HUES64 (cell line): Measurements from ENCODE around the gene HNRNPF.

Source experiments
- H3K27ac ChIP-seq: 2 replicates; pipeline ENCODE4 v1.7.0; 2013; ENCODE audit warnings: low read depth, low read length, inconsistent platforms
- H3K27me3 ChIP-seq: 2 replicates; pipeline ENCODE4 v1.6.1; 2013; ENCODE audit warnings: mild to moderate bottlenecking, low read length; ENCODE audit not compliant: insufficient read depth
- H3K36me3 ChIP-seq: 2 replicates; pipeline ENCODE4 v1.6.1; 2013; ENCODE audit warnings: mild to moderate bottlenecking, low read length; ENCODE audit not compliant: insufficient read depth
- H3K4me1 ChIP-seq: 2 replicates; pipeline ENCODE4 v1.6.1; 2013; ENCODE audit warnings: mild to moderate bottlenecking, low read length, moderate library complexity; ENCODE audit not compliant: insufficient read depth
- H3K4me3 ChIP-seq: 2 replicates; pipeline ENCODE4 v1.5.1; 2013; ENCODE audit warnings: mild to moderate bottlenecking, low read length, moderate library complexity
- H3K9ac ChIP-seq: 2 replicates; pipeline ENCODE4 v1.6.1; 2013; ENCODE audit warnings: mild to moderate bottlenecking, low read depth, low read length
- H3K9me3 ChIP-seq: 2 replicates; pipeline ENCODE4 v1.6.1; 2013; ENCODE audit warnings: low read depth, low read length; ENCODE audit not compliant: insufficient read depth
- WGBS: fragments of 150-250, 120-280 bp; methylation state at CpG from one replicate; pipeline ENCODE4 v1.1.7; 2013; ENCODE audit warnings: missing lambda C conversion rate; 5-methylcytosine and 5-hydroxymethylcytosine counted together

The HNRNPF gene

GRCh38 chr10:43404704-43405084 is 4.3 kb downstream of the HNRNPF start:
- 78% methylated on average over 4 of the region's 6 CpGs for WGBS
- 0 out of 2 replicates have a peak overlapping the region, but pooled peaks have one; percentile 14 for H3K27ac ChIP-seq
- peaks cover 50% of the 10 kb centered on the region for H3K4me1 ChIP-seq
- H3K27me3 ChIP-seq = no peaks in the 10 kb centered on the region
- H3K9me3 ChIP-seq = no peaks in the 10 kb centered on the region
- peak overlapping the region; percentile 24; the same call in 1 of the 2 replicates for H3K4me3 ChIP-seq
- H3K36me3 ChIP-seq = peaks cover 23% of the 10 kb centered on the region
- no peak overlapping the region for H3K9ac ChIP-seq

- no peaks in the 10 kb centered on the region for H3K9me3 ChIP-seq
- no peak overlapping the region for H3K9ac ChIP-seq
- H3K36me3 ChIP-seq = peaks cover 28% of the 10 kb centered on the region
- 83% methylated on average over 11 of the region's 14 CpGs for WGBS
- H3K27ac ChIP-seq = 0 out of 2 replicates have a peak overlapping the region, but pooled peaks have one; percentile 14
- H3K4me3 ChIP-seq = 0 out of 2 replicates have a peak overlapping the region, but pooled peaks have one; percentile 24
- H3K27me3 ChIP-seq = no peaks in the 10 kb centered on the region
- peaks cover 56% of the 10 kb centered on the region for H3K4me1 ChIP-seq
Observed at GRCh38 chr10:43403911-43404703, 4.9 kb downstream of the HNRNPF start.

GRCh38 chr10:43402880-43403452 is 6.0 kb downstream of the HNRNPF start:
- peaks cover 57% of the 10 kb centered on the region for H3K4me1 ChIP-seq
- no peaks in the 10 kb centered on the region for H3K27me3 ChIP-seq
- H3K9me3 ChIP-seq = no peaks in the 10 kb centered on the region
- H3K27ac ChIP-seq = peak overlapping the region; percentile 37; the same call in 1 of the 2 replicates
- peak overlapping the region; percentile 8; the same call in 1 of the 2 replicates for H3K4me3 ChIP-seq
- no peak overlapping the region; the same call in 1 of the 2 replicates for H3K9ac ChIP-seq
- peaks cover 33% of the 10 kb centered on the region for H3K36me3 ChIP-seq
- 94% methylated on average over 6 of the region's 7 CpGs for WGBS

GRCh38 chr10:43402176-43402575 is 6.8 kb downstream of the HNRNPF start:
- 45% methylated on average over 3 of the region's 4 CpGs for WGBS
- Histone ChIP-seq H3K9ac (peak overlapping the region; percentile 3; the same call in 1 of the 2 replicates), H3K4me1 (peaks cover 61% of the 10 kb centered on the region), H3K27ac (peak overlapping the region; percentile 37), H3K9me3 (no peaks in the 10 kb centered on the region), H3K4me3 (peak overlapping the region; percentile 8; the same call in 1 of the 2 replicates), H3K36me3 (peaks cover 33% of the 10 kb centered on the region), H3K27me3 (no peaks in the 10 kb centered on the region)

GRCh38 chr10:43401627-43402026 is 7.4 kb downstream of the HNRNPF start:
- Histone ChIP-seq H3K36me3 (peaks cover 33% of the 10 kb centered on the region), H3K27ac (peak overlapping the region; percentile 37; the same call in 1 of the 2 replicates), H3K4me3 (peak overlapping the region; percentile 8; the same call in 1 of the 2 replicates), H3K9me3 (no peaks in the 10 kb centered on the region), H3K4me1 (peaks cover 61% of the 10 kb centered on the region), H3K27me3 (no peaks in the 10 kb centered on the region), H3K9ac (no peak overlapping the region)
- no CpG with 5 or more reads among the region's 2 CpGs for WGBS

- Histone ChIP-seq H3K27me3 (no peaks in the 10 kb centered on the region), H3K9ac (no peak overlapping the region), H3K27ac (no peak overlapping the region), H3K36me3 (peaks cover 44% of the 10 kb centered on the region), H3K4me1 (peaks cover 57% of the 10 kb centered on the region), H3K4me3 (no peak overlapping the region), H3K9me3 (no peaks in the 10 kb centered on the region)
- 97% methylated on average over 5 of the region's 5 CpGs for WGBS
Observed at GRCh38 chr10:43399320-43400310, 9.4 kb downstream of the HNRNPF start.

- WGBS = 81% methylated on average over 2 of the region's 2 CpGs
- H3K9ac ChIP-seq = no peak overlapping the region
Observed at GRCh38 chr10:43398939-43399319, 10.1 kb downstream of the HNRNPF start.

GRCh38 chr10:43396928-43397624 is 11.9 kb downstream of the HNRNPF start:
- peaks cover 55% of the 10 kb centered on the region for H3K36me3 ChIP-seq
- peak overlapping the region; percentile 99 for H3K27ac ChIP-seq
- peak overlapping the region; percentile 95 for H3K4me3 ChIP-seq
- WGBS = under 1% methylated on average over 70 of the region's 70 CpGs
- no peaks in the 10 kb centered on the region for H3K27me3 ChIP-seq
- H3K9me3 ChIP-seq = no peaks in the 10 kb centered on the region
- peak overlapping the region; percentile 94 for H3K9ac ChIP-seq
- H3K4me1 ChIP-seq = peaks cover 46% of the 10 kb centered on the region

More at GRCh38 chr10:43398939-43399319, 10.1 kb downstream of the HNRNPF start:
- Histone ChIP-seq H3K4me1 (peaks cover 58% of the 10 kb centered on the region), H3K4me3 (no peak overlapping the region), H3K27ac (peak overlapping the region; percentile 30; the same call in 1 of the 2 replicates), H3K36me3 (peaks cover 50% of the 10 kb centered on the region), H3K27me3 (no peaks in the 10 kb centered on the region), H3K9me3 (no peaks in the 10 kb centered on the region)

- H3K36me3 ChIP-seq = peaks cover 63% of the 10 kb centered on the region
- no peaks in the 10 kb centered on the region for H3K27me3 ChIP-seq
- peak overlapping the region; percentile 99 for H3K27ac ChIP-seq
- peak overlapping the region; percentile 99 for H3K9ac ChIP-seq
- WGBS = under 1% methylated on average over 60 of the region's 71 CpGs
- peak overlapping the region; percentile 95 for H3K4me3 ChIP-seq
- H3K9me3 ChIP-seq = no peaks in the 10 kb centered on the region
- peaks cover 39% of the 10 kb centered on the region for H3K4me1 ChIP-seq
Observed at GRCh38 chr10:43396061-43396927, 12.7 kb downstream of the HNRNPF start.
